KOPT-K1 (cell line): Measurements from ENCODE around the gene PLAGL1.
"Not testable (repeated sequence)": the region's sequence is repeated elsewhere in the genome, so short reads cannot be mapped to it uniquely, and the experiment has no call there.

Source experiments
- H3K27ac ChIP-seq: fragments of 200-600 bp; sonication (generic); 2 replicates; pipeline ENCODE4 v1.5.1; 2016; ENCODE audit warnings: antibody characterized with exemption, mild to moderate bottlenecking, low read depth, low read length; ENCODE audit not compliant: poor library complexity, severe bottlenecking
- H3K36me3 ChIP-seq: fragments of 200-600 bp; sonication (generic); 2 replicates; pipeline ENCODE4 v1.5.1; 2017; ENCODE audit warnings: antibody characterized with exemption, mild to moderate bottlenecking, low read length, moderate library complexity; ENCODE audit not compliant: insufficient read depth
- H3K9me3 ChIP-seq: fragments of 200-600 bp; sonication (generic); 2 replicates; pipeline ENCODE4 v1.5.1; 2017; ENCODE audit warnings: antibody characterized with exemption, low read length, mild to moderate bottlenecking; ENCODE audit not compliant: insufficient read depth, poor library complexity, severe bottlenecking

The PLAGL1 gene, protein sequence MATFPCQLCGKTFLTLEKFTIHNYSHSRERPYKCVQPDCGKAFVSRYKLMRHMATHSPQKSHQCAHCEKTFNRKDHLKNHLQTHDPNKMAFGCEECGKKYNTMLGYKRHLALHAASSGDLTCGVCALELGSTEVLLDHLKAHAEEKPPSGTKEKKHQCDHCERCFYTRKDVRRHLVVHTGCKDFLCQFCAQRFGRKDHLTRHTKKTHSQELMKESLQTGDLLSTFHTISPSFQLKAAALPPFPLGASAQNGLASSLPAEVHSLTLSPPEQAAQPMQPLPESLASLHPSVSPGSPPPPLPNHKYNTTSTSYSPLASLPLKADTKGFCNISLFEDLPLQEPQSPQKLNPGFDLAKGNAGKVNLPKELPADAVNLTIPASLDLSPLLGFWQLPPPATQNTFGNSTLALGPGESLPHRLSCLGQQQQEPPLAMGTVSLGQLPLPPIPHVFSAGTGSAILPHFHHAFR

DNA sequence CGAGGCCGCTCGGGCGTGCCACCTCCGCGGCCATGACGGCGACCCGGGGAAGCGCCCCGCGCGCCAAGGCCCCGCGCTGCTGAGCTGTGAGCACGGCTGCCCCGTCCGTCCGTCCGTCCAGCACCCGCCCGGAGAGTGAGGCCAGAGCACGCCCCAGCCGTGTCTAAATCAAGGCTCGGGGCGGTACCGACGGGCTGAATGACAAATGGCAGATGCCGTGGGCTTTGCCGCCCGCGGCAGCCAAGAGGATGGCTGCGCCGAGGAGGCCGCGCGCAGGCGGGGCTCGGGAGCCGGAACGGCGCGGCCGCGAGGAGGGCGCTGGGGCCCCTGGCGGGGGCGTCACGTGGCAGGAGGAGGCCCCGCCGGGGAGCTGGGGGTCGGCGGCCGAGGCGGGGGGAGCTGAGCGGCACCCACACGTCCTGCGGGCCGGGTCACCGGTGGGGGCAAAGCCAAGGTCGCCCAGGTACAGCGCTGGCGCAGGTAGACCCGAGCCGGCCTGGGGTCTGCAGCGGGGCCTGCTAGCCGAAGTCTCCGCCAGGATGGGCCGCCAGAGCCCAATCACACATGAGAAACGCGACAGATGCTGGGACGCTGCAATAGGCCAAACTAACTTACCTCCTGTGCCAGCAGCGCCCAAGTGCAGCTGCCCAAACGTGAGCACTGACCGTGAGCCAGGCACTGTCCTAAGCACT lies at the start of gene PLAGL1:
PLAGL1 (minus strand) TSS at position 140 of the 692 bp plus-strand sequence. CDS start 60,123 bp downstream, outside the sequence.
- H3K27ac ChIP-seq = peak within 1 kb of the TSS; percentile 69

DNA sequence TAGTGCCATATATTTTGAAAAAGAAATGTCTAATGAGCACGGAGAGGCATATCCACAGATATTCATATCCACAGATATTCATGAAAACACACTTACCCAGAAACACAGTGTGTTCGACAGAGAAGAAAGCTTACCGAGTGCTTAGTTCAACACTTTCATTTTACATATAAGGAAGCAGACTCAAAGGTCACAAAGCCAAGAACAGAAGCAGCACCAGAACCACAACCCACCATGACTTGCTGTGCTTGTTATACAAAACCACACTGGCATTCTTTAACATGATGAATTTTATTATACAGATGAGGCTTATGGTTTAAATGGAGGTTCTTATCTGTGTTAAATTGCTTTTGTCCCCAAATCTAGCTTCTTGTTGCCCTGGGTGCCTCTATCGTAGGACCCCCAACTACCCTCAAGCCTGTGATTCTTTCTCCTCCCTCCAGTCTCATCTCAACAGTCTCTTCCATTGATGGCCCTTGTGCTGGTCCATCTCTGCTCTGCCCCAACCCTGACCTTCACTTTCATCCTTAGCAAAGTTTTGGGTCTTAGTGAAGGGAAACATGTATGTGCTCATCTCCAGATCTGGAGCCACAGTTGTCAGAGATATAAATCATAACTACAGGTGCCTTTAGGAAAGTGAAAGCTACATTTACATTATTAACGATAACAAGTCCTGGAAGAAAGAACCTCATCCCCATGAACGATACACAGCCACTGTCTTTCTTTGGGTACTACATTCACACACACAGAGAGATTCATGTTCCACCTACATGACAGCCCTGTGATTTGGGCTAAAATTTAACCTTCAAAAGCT lies 47.3 kb upstream of the PLAGL1 start:
- H3K9me3 ChIP-seq = no peaks in the 10 kb centered on the region
- H3K36me3 ChIP-seq = no peaks in the 10 kb centered on the region
- peak overlapping the region; percentile 71 for H3K27ac ChIP-seq

More for the DNA sequence above, at the start of gene PLAGL1:
- H3K9me3 ChIP-seq = no peaks in the 10 kb centered on the region
- no peaks in the 10 kb centered on the region for H3K36me3 ChIP-seq

DNA sequence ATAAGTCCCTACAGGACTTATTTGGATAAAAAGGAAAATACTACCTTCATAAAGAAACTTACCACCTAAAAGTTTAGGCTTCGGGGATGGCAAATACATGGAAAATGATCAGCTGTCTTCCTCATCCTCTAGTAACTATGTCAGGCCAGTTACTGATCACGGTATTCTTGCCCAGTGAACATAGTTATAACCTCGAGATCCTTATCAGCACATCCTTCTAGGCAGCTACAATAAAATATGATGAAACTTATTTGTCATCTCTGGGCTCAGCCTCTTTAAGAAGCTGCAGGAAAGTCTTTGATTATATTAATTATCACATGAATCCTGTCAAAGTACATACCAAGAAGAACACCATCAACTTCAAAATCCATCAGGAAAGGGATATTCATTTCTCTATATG lies 45.5 kb upstream of the PLAGL1 start:
- no peak overlapping the region for H3K27ac ChIP-seq
- H3K9me3 ChIP-seq = peaks cover 4% of the 10 kb centered on the region

DNA sequence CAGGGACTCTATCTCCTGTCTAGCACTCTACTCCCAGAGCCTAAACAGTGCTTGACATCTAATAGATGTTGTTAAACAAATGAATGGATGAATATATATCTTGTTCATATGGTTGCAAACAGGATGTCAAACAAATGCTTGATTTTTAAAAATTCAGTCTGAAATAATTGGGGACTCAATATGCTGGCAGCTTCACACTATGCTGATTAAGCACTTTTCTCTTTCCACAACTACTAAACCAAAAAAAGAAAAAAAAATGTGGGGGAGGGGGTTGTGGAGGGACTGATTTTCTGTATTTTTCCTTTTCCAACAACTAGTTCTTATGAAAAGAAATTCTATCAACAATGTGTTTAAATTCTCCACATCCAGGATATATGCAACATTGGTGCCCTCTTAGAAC lies 44.4 kb upstream of the PLAGL1 start:
- Histone ChIP-seq H3K9me3 (peaks cover 4% of the 10 kb centered on the region), H3K36me3 (no peaks in the 10 kb centered on the region), H3K27ac (no peak overlapping the region)

More for the DNA sequence above, 45.5 kb upstream of the PLAGL1 start:
- no peaks in the 10 kb centered on the region for H3K36me3 ChIP-seq

DNA sequence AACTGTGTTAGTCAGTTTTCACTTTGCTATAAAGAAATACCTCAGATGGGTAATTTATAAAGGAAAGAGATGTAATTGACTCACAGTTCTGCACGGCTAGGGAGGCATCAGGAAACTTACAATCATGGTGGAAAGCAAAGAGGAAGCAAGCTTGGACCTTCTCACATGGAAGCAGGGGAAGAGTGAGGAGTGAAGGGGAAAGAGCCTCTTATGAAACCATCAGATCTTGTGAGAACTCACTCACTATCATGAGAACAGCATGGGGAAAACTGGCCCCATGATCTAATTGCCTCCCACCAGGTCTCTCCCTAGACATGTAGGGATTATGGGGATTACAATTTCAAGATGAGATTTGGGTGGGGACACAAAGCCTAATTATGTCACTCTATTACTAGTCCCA lies 41.3 kb upstream of the PLAGL1 start:
- H3K36me3 ChIP-seq = no peaks in the 10 kb centered on the region
- H3K9me3 ChIP-seq = peaks cover 4% of the 10 kb centered on the region
- H3K27ac ChIP-seq = no peak overlapping the region

DNA sequence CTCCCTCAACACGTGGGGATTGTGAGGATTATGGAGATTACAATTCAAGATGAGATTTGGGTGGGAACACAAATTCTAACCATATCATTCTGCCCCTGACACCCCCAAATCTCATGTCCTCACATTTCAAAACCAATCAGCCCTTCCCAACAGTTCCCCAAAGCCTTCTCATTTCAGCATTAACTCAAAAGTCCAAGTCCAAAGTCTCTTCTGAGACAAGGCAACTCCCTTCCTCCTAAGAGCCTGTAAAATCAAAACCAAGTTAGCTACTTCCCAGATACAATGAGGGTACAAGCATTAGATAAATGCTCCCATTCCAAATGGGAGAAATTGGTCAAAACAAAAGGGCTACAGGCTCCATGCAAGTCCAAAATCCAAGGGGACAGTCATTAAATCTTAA lies 39.6 kb upstream of the PLAGL1 start:
- H3K9me3 ChIP-seq = peaks cover 4% of the 10 kb centered on the region
- H3K36me3 ChIP-seq = no peaks in the 10 kb centered on the region
- no peak overlapping the region for H3K27ac ChIP-seq

DNA sequence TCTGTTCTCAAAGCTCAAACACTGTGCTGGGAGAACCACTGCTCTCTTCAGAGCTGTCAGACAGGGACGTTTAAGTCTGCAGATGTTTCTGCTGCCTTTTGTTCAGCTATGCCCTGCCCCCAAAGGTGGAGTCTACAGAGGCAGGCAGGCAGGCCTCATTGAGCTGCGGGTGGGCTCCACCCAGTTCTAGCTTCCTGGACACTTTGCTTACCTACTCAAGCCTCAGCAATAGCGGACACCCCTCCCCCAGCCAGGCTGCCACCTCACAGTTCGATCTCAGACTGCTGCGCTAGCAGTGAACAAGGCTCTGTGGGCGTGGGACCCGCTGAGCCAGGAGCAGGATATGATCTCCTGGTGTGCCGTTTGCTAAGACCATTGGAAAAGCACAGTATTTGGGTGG lies 38.6 kb upstream of the PLAGL1 start:
- not testable (repeated sequence) for H3K36me3 ChIP-seq, H3K27ac ChIP-seq, H3K9me3 ChIP-seq

DNA sequence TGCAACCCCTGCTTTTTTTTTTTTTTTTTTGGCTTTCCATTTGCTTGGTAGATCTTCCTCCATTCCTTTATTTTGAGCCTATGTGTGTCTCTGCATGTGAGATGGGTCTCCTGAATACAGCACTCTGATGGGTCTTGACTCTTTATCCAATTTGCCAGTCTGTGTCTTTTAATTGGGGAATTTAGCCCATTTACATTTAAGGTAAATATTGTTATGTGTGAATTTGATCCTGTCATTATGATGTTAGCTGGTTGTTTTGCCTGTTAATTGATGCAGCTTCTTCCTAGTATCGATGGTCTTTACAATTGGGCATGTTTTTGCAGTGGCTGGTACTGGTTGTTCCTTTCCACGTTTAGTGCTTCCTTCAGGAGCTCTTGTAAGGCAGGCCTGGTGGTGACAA lies 36.9 kb upstream of the PLAGL1 start:
- not testable (repeated sequence) for H3K9me3 ChIP-seq, H3K27ac ChIP-seq, H3K36me3 ChIP-seq

DNA sequence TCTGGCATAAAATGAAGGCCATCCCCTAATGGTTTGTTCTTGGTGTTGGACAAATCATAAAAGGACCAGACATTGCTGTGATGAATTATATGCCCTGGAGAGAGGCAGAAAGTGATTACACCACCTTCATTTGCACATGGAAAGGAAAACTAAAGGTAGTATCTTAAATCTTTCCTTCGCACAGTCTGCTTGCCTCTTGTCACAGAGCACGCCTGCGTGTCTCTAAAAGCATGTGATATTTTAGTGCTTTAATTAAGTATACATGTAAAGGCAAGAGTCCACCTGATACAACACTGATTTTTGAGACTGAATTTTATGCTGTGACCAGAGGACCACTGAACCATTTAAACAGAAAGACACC lies 28.8 kb upstream of the PLAGL1 start:
- H3K9me3 ChIP-seq = peaks cover 16% of the 10 kb centered on the region
- H3K27ac ChIP-seq = no peak overlapping the region
- no peaks in the 10 kb centered on the region for H3K36me3 ChIP-seq

DNA sequence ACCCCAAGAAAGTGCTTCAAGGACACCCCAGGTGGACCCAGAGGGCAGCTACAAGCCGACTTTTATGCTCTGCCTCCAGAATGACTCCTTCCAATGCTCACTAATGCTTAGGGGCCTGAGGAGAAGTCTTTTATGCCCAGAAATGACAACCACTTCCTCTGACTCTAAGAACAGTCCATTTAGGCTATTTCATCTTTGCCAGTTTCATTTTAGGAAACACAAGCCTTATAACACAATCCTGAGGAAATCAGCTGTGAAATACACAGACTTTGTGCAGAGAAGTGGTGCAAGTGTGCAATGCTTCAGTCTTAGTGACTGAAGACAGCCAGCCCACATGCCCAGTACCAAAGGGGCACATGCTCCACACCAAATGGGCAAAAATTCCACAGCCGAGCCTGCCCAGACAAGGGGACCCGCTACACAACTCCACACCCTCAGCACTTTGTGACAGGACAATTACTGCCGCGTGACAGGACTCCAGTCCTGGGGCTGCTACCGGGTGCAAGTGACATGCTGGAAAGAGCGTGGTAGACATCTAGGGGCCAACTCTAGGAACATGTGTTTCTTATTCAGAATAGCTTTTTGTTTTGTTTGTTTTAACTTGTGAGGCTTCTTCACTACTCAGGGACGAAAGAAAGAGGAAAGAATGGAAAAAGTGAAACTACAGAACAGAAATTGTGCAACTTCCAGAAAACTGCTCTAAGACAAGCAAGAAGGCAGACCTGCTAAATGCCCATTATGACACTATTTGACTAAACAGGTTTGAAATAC lies 28.2 kb upstream of the PLAGL1 start:
- H3K36me3 ChIP-seq = no peaks in the 10 kb centered on the region
- no peak overlapping the region for H3K27ac ChIP-seq
- peaks cover 16% of the 10 kb centered on the region for H3K9me3 ChIP-seq

DNA sequence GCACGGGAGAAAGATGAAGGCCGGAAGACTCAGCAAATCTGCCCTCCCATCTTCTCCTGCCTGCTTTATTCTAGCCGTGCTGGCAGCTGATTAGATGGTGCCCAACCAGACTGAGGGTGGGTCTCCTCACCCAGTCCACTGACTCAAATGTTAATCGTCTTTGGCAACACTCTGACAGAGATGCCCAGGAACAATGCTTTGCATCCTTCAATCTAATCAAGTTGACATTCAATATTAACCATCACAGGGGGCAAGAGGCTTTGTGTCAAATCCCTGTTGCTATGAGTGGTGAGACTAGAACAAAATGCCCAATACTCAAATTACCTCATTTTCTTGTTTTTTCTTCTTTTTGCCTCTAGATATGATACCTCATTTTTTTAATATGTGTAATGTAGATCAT lies 27.4 kb upstream of the PLAGL1 start:
- Histone ChIP-seq H3K9me3 (peaks cover 16% of the 10 kb centered on the region), H3K36me3 (no peaks in the 10 kb centered on the region), H3K27ac (no peak overlapping the region)

DNA sequence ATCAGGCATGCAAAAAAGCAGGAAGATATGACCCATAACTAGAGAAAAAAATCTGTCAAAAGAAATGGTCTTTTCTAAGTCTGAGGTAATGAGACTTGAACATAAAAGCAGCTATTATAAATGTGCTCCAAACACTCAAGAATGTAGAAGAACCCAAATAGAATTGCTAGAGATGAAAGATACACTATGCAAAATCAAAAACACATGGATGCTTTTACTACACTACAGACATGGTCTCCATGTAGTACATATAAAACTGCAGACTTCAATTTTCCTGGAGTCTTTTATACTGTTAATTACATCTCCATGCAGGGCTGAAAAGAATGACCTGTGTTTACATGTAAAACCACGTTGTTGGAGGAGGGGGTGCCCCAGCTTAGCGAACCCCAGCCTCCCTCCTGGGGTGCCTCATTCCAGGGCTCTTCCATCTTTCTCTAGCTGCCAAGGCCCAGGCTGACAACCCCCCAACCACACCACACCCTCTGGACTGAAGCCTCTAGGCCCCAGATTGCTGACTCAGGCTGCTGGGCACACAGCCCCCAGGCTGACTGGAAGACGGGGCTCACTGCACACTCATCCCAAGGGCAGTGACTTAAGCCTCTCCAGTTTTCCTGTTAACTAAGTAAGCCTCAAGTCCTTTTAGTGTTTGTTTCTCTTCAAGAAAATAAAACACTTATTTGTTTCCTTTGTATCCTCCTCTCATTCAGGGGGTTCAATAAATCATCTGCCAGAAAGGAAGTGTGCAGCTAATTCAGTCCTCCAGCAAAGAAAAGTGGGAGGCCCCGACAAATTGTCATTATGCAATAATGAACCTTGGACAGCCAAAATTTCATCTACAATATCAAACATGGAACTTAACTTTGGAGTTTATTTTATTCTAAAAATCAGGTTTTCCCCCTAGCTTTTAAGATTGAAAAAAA lies 26.0 kb upstream of the PLAGL1 start:
- H3K27ac ChIP-seq = no peak overlapping the region

DNA sequence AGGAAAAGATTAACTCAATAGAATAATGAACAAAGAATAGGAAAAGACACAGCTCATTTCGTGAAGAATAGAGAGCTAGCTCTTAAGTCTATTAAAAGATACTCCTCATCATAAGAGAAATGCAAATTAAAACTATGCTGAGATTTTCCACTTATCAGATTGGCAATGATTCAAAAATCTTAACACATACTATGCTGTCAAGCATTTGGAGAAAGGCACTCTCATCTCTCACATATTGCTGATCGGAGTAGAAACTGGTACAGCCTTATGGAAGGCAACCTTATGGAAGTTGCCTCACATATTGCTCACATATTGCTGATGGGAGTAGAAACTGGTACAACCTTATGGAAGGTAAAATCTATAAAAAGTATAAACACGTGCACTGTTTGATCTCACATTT lies 21.4 kb upstream of the PLAGL1 start:
- H3K36me3 ChIP-seq = no peaks in the 10 kb centered on the region
- H3K27ac ChIP-seq = no peak overlapping the region

More for the DNA sequence above, 26.0 kb upstream of the PLAGL1 start:
- Histone ChIP-seq H3K36me3 (no peaks in the 10 kb centered on the region), H3K9me3 (peaks cover 16% of the 10 kb centered on the region)

More for the DNA sequence above, 21.4 kb upstream of the PLAGL1 start:
- peaks cover 16% of the 10 kb centered on the region for H3K9me3 ChIP-seq
